HepG2 (cell line): ENCODE results near the gene GDF15. TPM values are rescaled to one million over a fixed set of nuclear protein-coding genes. Genes with fewer than 3 reads are reported as not detected.

Source experiments
- MED8 ChIP-seq: sonication (generic); formaldehyde crosslinking; IDR thresholded peaks from 2 replicates; pipeline ENCODE4 v1.8.1; 2023; ENCODE audit warnings: mild to moderate bottlenecking, missing genetic modification reagents; ENCODE audit not compliant: insufficient replicate concordance
- NR2F6 ChIP-seq, 2 experiments: IDR thresholded peaks; 2 replicates each; pipeline ENCODE4 v1.6.1; 2016; ENCODE audit warnings: antibody characterized with exemption in 1 of 2, mild to moderate bottlenecking in 1 of 2
- PHF20 ChIP-seq: sonication (generic); formaldehyde crosslinking; IDR thresholded peaks from 2 replicates; pipeline ENCODE4 v1.5.0; 2020; ENCODE audit warnings: mild to moderate bottlenecking, missing genetic modification reagents
- RFXANK ChIP-seq: IDR thresholded peaks from 2 replicates; pipeline ENCODE4 v1.6.1; 2016
- SYNCRIP ChIP-seq: fragments of 200-400 bp; formaldehyde crosslinking; IDR thresholded peaks from 2 replicates; pipeline ENCODE4 v1.6.1; 2018; ENCODE audit warnings: mild to moderate bottlenecking, low read depth, low read length; ENCODE audit not compliant: insufficient read depth
- ZBTB8A ChIP-seq: sonication (generic); formaldehyde crosslinking; IDR thresholded peaks from 2 replicates; pipeline ENCODE4 v1.4.0; 2020; ENCODE audit warnings: mild to moderate bottlenecking, low read depth, missing genetic modification reagents, borderline replicate concordance
- ZNF101 ChIP-seq: sonication (generic); formaldehyde crosslinking; IDR thresholded peaks from 2 replicates; pipeline ENCODE4 v1.4.0; 2020; ENCODE audit warnings: mild to moderate bottlenecking, low read depth, missing genetic modification reagents, borderline replicate concordance
- ZNF337 ChIP-seq: sonication (generic); formaldehyde crosslinking; IDR thresholded peaks from 2 replicates; pipeline ENCODE4 v1.5.1; 2020; ENCODE audit warnings: missing genetic modification reagents, low read depth, mild to moderate bottlenecking, borderline replicate concordance
- ZNF431 ChIP-seq: sonication (generic); formaldehyde crosslinking; IDR thresholded peaks from 2 replicates; pipeline ENCODE4 v1.9.0; 2022; ENCODE audit warnings: missing genetic modification reagents, low read depth, mild to moderate bottlenecking, borderline replicate concordance
- ZNF614 ChIP-seq: IDR thresholded peaks from 2 replicates; pipeline ENCODE4 v1.6.1; 2018; ENCODE audit warnings: missing biosample characterization, missing genetic modification reagents, inconsistent platforms, borderline replicate concordance
- ZNF776 ChIP-seq: sonication (generic); formaldehyde crosslinking; IDR thresholded peaks from 2 replicates; pipeline ENCODE4 v1.4.0; 2020; ENCODE audit warnings: mild to moderate bottlenecking, missing genetic modification reagents
- ZNF850 ChIP-seq: sonication (generic); formaldehyde crosslinking; conservative IDR thresholded peaks from 2 replicates; pipeline ENCODE4 v1.9.0; 2021; ENCODE audit warnings: mild to moderate bottlenecking, missing genetic modification reagents
- ZSCAN22 ChIP-seq: sonication (generic); formaldehyde crosslinking; IDR thresholded peaks from 2 replicates; pipeline ENCODE4 v1.4.0; 2020; ENCODE audit warnings: mild to moderate bottlenecking, missing genetic modification reagents
- polyA plus RNA-seq, 8 experiments: library from polyadenylated mRNA; depleted of rRNA in 3 of 8; stranded (reverse) in 7 of 8; unstranded in 1 of 8; fragments of >200 nt; fragmentation: Illumina TruSeq in 4 of 8; extraction: Trizol in 4 of 8; gene quantifications; 2 replicates each; pipeline versions ENCODE4 v1.2.1 to v1.2.3, GENCODE V29; 2011 to 2016; ENCODE audit warnings: low read depth in 4 of 8, missing spikeins in 1 of 8, mixed read lengths in 1 of 8; ENCODE audit not compliant: insufficient read depth in 1 of 8
- total RNA-seq, 5 experiments: library from RNA; depleted of rRNA; stranded (reverse); fragments of >200 nt; fragmentation: Illumina TruSeq; extraction: Trizol; gene quantifications; 2 replicates each; pipeline ENCODE4 v1.2.3, GENCODE V29; 2016; ENCODE audit warnings: low read depth in 1 of 5
- TF ChIP-seq, protein P1 (sequence below): sonication (generic); formaldehyde crosslinking; IDR thresholded peaks from 2 replicates; pipeline ENCODE4 v1.4.0; 2020; ENCODE audit warnings: low read depth, missing genetic modification reagents
- TF ChIP-seq, protein P2 (sequence below): sonication (generic); formaldehyde crosslinking; IDR thresholded peaks from 2 replicates; pipeline ENCODE4 v1.9.0; 2021; ENCODE audit warnings: missing genetic modification reagents, borderline replicate concordance
- TF ChIP-seq, protein P3 (sequence below): sonication (generic); formaldehyde crosslinking; IDR thresholded peaks from 2 replicates; pipeline ENCODE4 v1.5.0; 2020; ENCODE audit warnings: missing genetic modification reagents
- TF ChIP-seq, protein P4 (sequence below): IDR thresholded peaks from 2 replicates; pipeline ENCODE4 v1.4.0; 2020; ENCODE audit warnings: mild to moderate bottlenecking, missing genetic modification reagents

GDF15 gene
- total and polyA plus RNA-seq, 2 of the 13 experiments (the other 11 are each of a cell fraction or from before 2014, with no cell fraction given), result 146 to 422 TPM

DNA sequence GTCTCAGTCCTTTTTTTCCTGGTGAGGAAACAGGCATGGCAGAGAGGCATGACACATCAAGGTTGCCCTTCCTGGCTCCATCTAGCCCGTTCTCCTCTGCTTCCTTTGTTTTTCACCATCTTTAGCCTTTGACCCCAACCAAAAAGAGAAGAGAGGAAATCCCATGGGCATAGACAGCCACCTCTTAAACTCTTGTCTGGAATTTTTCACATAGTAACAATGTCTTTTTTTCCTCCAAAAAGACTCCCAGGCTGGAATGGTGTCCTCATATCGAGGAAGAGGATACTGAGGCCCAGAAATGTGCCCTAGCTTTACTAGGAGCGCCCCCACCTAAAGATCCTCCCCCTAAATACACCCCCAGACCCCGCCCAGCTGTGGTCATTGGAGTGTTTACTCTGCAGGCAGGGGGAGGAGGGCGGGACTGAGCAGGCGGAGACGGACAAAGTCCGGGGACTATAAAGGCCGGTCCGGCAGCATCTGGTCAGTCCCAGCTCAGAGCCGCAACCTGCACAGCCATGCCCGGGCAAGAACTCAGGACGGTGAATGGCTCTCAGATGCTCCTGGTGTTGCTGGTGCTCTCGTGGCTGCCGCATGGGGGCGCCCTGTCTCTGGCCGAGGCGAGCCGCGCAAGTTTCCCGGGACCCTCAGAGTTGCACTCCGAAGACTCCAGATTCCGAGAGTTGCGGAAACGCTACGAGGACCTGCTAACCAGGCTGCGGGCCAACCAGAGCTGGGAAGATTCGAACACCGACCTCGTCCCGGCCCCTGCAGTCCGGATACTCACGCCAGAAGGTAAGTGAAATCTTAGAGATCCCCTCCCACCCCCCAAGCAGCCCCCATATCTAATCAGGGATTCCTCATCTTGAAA lies at the start of gene GDF15 (continued):
- TF ChIP-seq MED8 (CRISPR knock-in tag), result peak; percentile 80
- TF ChIP-seq, protein P1, sequence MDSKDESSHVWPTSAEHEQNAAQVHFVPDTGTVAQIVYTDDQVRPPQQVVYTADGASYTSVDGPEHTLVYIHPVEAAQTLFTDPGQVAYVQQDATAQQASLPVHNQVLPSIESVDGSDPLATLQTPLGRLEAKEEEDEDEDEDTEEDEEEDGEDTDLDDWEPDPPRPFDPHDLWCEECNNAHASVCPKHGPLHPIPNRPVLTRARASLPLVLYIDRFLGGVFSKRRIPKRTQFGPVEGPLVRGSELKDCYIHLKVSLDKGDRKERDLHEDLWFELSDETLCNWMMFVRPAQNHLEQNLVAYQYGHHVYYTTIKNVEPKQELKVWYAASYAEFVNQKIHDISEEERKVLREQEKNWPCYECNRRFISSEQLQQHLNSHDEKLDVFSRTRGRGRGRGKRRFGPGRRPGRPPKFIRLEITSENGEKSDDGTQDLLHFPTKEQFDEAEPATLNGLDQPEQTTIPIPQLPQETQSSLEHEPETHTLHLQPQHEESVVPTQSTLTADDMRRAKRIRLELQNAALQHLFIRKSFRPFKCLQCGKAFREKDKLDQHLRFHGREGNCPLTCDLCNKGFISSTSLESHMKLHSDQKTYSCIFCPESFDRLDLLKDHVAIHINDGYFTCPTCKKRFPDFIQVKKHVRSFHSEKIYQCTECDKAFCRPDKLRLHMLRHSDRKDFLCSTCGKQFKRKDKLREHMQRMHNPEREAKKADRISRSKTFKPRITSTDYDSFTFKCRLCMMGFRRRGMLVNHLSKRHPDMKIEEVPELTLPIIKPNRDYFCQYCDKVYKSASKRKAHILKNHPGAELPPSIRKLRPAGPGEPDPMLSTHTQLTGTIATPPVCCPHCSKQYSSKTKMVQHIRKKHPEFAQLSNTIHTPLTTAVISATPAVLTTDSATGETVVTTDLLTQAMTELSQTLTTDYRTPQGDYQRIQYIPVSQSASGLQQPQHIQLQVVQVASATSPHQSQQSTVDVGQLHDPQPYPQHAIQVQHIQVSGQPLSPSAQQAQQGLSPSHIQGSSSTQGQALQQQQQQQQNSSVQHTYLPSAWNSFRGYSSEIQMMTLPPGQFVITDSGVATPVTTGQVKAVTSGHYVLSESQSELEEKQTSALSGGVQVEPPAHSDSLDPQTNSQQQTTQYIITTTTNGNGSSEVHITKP (CRISPR knock-in tag), result peak; percentile 82
- no peak for TF ChIP-seq ZNF776 (CRISPR knock-in tag)
- TF ChIP-seq NR2F6 (IDR thresholded peaks at IDR 0.05), result peak; percentile 88
- TF ChIP-seq NR2F6 (CRISPR knock-in tag; IDR thresholded peaks at IDR 0.05), result peak; percentile 78
- peak; percentile 43; the same call in 1 of the 2 replicates for TF ChIP-seq PHF20
- peak; percentile 62; the same call in 1 of the 2 replicates for TF ChIP-seq ZNF431 (CRISPR knock-in tag)
- TF ChIP-seq, protein P2, sequence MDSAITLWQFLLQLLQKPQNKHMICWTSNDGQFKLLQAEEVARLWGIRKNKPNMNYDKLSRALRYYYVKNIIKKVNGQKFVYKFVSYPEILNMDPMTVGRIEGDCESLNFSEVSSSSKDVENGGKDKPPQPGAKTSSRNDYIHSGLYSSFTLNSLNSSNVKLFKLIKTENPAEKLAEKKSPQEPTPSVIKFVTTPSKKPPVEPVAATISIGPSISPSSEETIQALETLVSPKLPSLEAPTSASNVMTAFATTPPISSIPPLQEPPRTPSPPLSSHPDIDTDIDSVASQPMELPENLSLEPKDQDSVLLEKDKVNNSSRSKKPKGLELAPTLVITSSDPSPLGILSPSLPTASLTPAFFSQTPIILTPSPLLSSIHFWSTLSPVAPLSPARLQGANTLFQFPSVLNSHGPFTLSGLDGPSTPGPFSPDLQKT (CRISPR knock-in tag), result peak; percentile 91; the same call in 1 of the 2 replicates
- no peak for TF ChIP-seq RFXANK
- TF ChIP-seq ZSCAN22 (CRISPR knock-in tag), result peak; percentile 70; the same call in 1 of the 2 replicates
- TF ChIP-seq SYNCRIP, result no peak
- TF ChIP-seq ZBTB8A (CRISPR knock-in tag), result peak; percentile 97
- TF ChIP-seq, protein P3, sequence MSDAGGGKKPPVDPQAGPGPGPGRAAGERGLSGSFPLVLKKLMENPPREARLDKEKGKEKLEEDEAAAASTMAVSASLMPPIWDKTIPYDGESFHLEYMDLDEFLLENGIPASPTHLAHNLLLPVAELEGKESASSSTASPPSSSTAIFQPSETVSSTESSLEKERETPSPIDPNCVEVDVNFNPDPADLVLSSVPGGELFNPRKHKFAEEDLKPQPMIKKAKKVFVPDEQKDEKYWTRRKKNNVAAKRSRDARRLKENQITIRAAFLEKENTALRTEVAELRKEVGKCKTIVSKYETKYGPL (CRISPR knock-in tag), result peak; percentile 93
- TF ChIP-seq ZNF850 (CRISPR knock-in tag), result no peak
- TF ChIP-seq ZNF614 (CRISPR knock-in tag), result peak; percentile 50; the same call in 1 of the 2 replicates
- TF ChIP-seq ZNF101, result 0 out of 2 replicates have a peak, but pooled peaks have one; percentile 42
- TF ChIP-seq, protein P4, sequence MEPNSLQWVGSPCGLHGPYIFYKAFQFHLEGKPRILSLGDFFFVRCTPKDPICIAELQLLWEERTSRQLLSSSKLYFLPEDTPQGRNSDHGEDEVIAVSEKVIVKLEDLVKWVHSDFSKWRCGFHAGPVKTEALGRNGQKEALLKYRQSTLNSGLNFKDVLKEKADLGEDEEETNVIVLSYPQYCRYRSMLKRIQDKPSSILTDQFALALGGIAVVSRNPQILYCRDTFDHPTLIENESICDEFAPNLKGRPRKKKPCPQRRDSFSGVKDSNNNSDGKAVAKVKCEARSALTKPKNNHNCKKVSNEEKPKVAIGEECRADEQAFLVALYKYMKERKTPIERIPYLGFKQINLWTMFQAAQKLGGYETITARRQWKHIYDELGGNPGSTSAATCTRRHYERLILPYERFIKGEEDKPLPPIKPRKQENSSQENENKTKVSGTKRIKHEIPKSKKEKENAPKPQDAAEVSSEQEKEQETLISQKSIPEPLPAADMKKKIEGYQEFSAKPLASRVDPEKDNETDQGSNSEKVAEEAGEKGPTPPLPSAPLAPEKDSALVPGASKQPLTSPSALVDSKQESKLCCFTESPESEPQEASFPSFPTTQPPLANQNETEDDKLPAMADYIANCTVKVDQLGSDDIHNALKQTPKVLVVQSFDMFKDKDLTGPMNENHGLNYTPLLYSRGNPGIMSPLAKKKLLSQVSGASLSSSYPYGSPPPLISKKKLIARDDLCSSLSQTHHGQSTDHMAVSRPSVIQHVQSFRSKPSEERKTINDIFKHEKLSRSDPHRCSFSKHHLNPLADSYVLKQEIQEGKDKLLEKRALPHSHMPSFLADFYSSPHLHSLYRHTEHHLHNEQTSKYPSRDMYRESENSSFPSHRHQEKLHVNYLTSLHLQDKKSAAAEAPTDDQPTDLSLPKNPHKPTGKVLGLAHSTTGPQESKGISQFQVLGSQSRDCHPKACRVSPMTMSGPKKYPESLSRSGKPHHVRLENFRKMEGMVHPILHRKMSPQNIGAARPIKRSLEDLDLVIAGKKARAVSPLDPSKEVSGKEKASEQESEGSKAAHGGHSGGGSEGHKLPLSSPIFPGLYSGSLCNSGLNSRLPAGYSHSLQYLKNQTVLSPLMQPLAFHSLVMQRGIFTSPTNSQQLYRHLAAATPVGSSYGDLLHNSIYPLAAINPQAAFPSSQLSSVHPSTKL (CRISPR knock-in tag), result peak; percentile 74
- no peak for TF ChIP-seq ZNF337
